Esophagus squamous epithelium (tissue), 5 donors: ENCODE measurements around the gene ACER3. TPM values are rescaled to one million over a fixed set of nuclear protein-coding genes. Genes with fewer than 3 reads are reported as not detected.

Source experiments
- DNase-seq: peaks from one replicate; lab custom pipeline; 2025; lab: John Stamatoyannopoulos, UW
- H3K27ac ChIP-seq, 4 donors: fragments of 200-600 bp; sonication (generic); one replicate each; pipeline ENCODE4 v1.5.1; 2016 to 2019; ENCODE audit warnings: mild to moderate bottlenecking in 1 of 4
- H3K27me3 ChIP-seq, 4 donors: fragments of 200-600 bp; sonication (generic); 1 replicate in 3 of 4; 2 replicates in 1 of 4; pipeline versions ENCODE4 v1.5.1 to v1.6.0; 2017 to 2021; ENCODE audit warnings: antibody characterized with exemption in 1 of 4
- H3K36me3 ChIP-seq, 3 donors: fragments of 200-600 bp; sonication (generic); one replicate each; pipeline ENCODE4 v1.5.1; 2016 to 2019
- H3K4me1 ChIP-seq, 3 donors: fragments of 200-600 bp; sonication (generic); one replicate each; pipeline ENCODE4 v1.5.1; 2017 to 2019
- H3K4me3 ChIP-seq, 4 donors: fragments of 200-600 bp; sonication (generic); 1 replicate in 3 of 4; 2 replicates in 1 of 4; pipeline ENCODE4 v1.5.1; 2016 to 2019; ENCODE audit warnings: mild to moderate bottlenecking in 2 of 4, moderate library complexity in 1 of 4
- H3K9me3 ChIP-seq, 3 donors: fragments of 200-600 bp; sonication (generic); one replicate each; pipeline ENCODE4 v1.5.1; 2016 to 2019
- POLR2A ChIP-seq, 4 donors: fragments of 450-650 bp; IDR thresholded peaks; one replicate each; pipeline ENCODE4 v1.6.1; 2017; ENCODE audit warnings: antibody characterized with exemption in 4 of 4, mild to moderate bottlenecking in 4 of 4, moderate library complexity in 3 of 4
- WGBS, 2 donors: methylation state at CpG; one replicate each; pipeline ENCODE4 v1.1.5; 2018; 5-methylcytosine and 5-hydroxymethylcytosine counted together
- intact Hi-C: fragments of 100-400 bp; cut with DNase I; formaldehyde crosslinking; loops from one replicate; pipeline ENCODE4 v1.15.0; 2022
- total RNA-seq, 4 donors: library from RNA; depleted of rRNA; stranded (reverse); fragments of >200 nt; gene quantifications; one replicate each; pipeline ENCODE4 v1.1.0, GENCODE V29; 2016
- TF ChIP-seq, protein P1 (sequence below), 6 experiments: fragments of 450-650 bp in 4 of 6; fragments of 200-600 bp in 2 of 6; sonication (generic) in 2 of 6; IDR thresholded peaks; one replicate each; pipeline ENCODE4 v1.5.1; 2016 to 2019; ENCODE audit warnings: antibody characterized with exemption in 6 of 6, mild to moderate bottlenecking in 4 of 6, moderate library complexity in 4 of 6
- donor health status: DM: yes; HTN: yes; CAD: no.

Gene ACER3
- total RNA-seq, 4 donors from 2014 or later, result 9.9 to 34.2 (median 23.3) TPM

DNA sequence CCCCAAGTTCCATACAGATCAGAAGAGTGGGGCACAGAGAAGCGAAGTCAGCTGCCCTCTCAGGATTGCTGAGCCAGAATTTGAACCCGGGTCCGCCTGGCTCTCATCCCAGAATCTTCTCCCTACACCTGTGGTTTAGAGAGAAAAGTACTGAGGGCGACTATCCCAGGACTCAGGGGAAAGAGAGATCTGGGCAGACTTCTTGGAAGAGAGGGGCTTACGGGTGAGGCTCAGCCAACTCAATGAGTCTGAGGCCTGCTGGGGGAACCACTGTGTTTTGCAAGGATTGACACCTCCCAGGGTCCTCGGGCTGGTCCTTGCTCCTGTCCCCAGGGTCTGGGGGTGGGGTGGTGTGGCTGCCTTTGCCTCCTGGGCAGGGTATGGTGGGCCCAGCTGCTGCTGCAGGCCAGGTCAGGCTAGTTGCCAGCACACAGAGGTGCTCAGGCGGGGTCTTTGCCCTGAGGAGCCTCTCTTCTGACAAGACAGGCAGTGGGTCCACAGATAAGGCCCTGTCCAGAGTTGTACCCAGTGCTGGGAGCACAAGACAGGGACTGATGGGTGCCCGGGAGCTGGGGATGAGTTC, 207.2 kb downstream of the ACER3 start:
- H3K4me1 ChIP-seq, result peaks cover 15 to 59% (median 27%) of the 10 kb centered on the region in 3 donors
- H3K4me3 ChIP-seq, result peak overlapping the region; percentile 61 to 84 (median 77)
- 86 to 91% methylated on average over 4 of the region's 8 CpGs for WGBS, 2 donors
- no peaks in the 10 kb centered on the region for H3K9me3 ChIP-seq
- no peaks in the 10 kb centered on the region for H3K36me3 ChIP-seq
- H3K27ac ChIP-seq, result no peak overlapping the region
- intact Hi-C loops, result no loop called here
- no peaks in the 10 kb centered on the region for H3K27me3 ChIP-seq
- TF ChIP-seq, protein P1, sequence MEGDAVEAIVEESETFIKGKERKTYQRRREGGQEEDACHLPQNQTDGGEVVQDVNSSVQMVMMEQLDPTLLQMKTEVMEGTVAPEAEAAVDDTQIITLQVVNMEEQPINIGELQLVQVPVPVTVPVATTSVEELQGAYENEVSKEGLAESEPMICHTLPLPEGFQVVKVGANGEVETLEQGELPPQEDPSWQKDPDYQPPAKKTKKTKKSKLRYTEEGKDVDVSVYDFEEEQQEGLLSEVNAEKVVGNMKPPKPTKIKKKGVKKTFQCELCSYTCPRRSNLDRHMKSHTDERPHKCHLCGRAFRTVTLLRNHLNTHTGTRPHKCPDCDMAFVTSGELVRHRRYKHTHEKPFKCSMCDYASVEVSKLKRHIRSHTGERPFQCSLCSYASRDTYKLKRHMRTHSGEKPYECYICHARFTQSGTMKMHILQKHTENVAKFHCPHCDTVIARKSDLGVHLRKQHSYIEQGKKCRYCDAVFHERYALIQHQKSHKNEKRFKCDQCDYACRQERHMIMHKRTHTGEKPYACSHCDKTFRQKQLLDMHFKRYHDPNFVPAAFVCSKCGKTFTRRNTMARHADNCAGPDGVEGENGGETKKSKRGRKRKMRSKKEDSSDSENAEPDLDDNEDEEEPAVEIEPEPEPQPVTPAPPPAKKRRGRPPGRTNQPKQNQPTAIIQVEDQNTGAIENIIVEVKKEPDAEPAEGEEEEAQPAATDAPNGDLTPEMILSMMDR (IDR thresholded peaks at IDR 0.05), result no peak
- no peak for TF ChIP-seq POLR2A (IDR thresholded peaks at IDR 0.05)
- DNase-seq, result no peak

DNA sequence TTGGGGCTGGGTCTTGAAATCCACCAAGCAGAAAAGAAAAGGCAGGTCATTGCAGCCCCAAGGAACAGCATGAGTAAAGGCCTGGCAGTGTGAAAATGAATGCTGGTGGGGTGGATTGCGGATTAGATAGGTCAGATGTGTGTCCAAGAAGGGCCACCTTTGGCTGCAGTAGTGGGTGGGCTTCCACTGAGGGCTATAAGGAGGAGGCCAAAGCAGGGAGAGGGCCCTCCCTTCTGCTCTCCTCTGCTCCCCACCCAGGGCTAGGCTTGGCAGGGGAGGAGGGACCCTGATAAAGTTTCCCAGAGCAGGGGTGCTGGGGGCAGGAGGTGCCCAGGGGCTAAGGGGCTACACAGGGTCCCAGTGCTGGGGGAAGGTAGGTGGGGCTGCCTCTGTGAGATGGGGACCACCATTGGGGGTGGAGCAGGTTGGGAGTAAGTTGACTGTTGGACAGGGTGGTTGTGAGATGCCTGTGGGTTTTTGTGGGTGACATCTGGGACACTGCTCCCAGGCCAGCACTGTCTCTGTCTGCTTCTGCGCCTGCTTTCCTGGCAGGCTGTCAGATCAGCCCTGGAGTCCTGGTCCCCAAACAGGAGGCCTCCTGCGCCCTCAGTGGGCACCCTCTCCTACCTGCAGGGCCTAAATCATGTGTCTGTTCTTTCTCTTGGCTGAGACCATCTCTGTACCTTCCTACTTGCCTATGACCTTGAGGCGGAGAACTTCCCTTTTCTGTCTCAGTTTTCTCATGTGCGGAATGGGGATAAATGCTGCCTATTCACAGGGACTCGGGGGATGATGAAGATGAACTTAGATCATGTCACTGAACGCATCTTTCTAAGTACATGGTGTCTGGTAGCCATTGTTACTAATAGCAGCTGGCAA, 208.0 kb downstream of the ACER3 start:
- TF ChIP-seq POLR2A (IDR thresholded peaks at IDR 0.05), result no peak
- TF ChIP-seq, protein P1 (IDR thresholded peaks at IDR 0.05), result no peak
- H3K27ac ChIP-seq, result no peak overlapping the region
- intact Hi-C loops, result no loop called here
- no peaks in the 10 kb centered on the region for H3K9me3 ChIP-seq
- no peaks in the 10 kb centered on the region for H3K36me3 ChIP-seq
- H3K4me3 ChIP-seq, result peak overlapping the region in 2 of 4 donors; percentile 76 to 78
- 77 to 92% methylated on average over 5 of the region's 7 CpGs for WGBS, 2 donors
- H3K27me3 ChIP-seq, result no peaks in the 10 kb centered on the region
- no peak for DNase-seq
- H3K4me1 ChIP-seq, result peaks cover 23 to 67% (median 35%) of the 10 kb centered on the region in 3 donors

DNA sequence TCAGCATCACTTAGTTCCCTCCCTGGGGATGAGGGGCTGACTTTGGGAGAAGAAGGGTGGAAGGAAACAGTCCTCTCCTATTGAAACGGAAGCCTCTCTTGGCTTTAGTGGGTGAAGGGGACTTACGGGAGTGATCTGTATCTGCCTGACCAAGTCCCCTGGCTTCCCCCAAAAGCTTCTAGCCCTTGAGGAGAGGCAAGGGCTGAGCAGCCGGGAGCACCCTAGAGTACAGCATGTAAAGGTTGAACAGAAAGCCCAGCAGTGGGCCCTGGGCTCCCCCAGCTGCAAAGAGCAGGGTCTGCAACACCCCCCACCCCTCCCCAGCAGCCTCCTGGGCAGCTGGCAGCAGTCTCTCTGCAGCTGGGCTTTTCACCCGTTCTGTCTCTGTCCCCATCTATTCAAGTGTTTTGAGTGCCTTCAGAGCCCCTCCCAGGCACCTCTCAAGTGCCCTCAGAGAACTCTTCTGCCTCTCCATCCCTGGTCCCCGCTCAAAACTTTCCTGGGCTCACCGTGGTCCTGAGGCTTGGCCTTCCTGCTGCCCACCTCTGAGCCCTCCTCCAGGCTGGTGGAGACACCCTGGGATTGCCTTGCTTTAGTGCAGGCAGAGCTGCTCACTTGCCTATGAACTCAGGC, 208.7 kb downstream of the ACER3 start:
- Histone ChIP-seq H3K36me3 (no peaks in the 10 kb centered on the region), H3K4me1 (peaks cover 30 to 74% (median 42%) of the 10 kb centered on the region in 3 donors), H3K4me3 (no peak overlapping the region), H3K9me3 (no peaks in the 10 kb centered on the region), H3K27ac (no peak overlapping the region), H3K27me3 (no peaks in the 10 kb centered on the region)
- no peak for DNase-seq
- intact Hi-C loops, result no loop called here
- no peak for TF ChIP-seq POLR2A (IDR thresholded peaks at IDR 0.05)
- TF ChIP-seq, protein P1 (IDR thresholded peaks at IDR 0.05), result no peak
- WGBS, 2 donors, result 72 to 80% methylated on average over 4 to 6 of the region's 6 CpGs

DNA sequence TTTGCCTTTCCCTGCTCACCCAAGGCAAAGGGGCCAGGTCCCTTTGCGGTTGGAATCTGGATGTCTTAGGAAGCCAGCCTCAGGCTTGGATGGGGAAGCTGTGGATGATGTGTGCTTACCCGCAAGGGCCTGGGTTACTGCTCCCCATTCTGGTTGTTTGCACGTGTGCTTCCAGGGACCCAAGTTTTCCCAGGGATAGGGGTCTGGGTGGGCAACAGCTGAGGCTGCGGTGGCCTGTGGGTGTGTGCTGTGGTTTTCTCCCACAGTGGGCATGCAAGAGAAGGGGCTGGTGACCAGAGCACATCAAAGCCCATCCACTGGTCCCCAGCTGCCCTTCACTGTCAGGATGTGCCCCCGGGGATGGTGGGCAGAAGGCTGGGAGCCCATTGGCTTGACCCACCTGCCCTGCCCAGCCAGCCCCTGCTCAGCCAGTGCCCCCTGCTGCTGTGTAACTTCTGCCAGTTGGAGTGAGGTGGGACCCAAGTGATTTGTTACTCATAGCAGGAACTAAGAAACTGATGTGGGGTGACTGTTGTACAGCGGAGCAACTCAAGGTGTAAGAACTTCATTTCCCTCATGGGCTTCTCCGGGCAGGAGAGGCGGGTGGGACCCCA, 209.4 kb downstream of the ACER3 start:
- no peaks in the 10 kb centered on the region for H3K9me3 ChIP-seq
- peaks cover 34 to 81% (median 48%) of the 10 kb centered on the region in 3 donors for H3K4me1 ChIP-seq
- no peak overlapping the region for H3K4me3 ChIP-seq
- no peaks in the 10 kb centered on the region for H3K36me3 ChIP-seq
- TF ChIP-seq, protein P1 (IDR thresholded peaks at IDR 0.05), result no peak
- no peak for TF ChIP-seq POLR2A (IDR thresholded peaks at IDR 0.05)
- intact Hi-C loops, result no loop called here
- H3K27ac ChIP-seq, result no peak overlapping the region
- 86 to 95% methylated on average over 4 of the region's 8 CpGs for WGBS, 2 donors
- no peaks in the 10 kb centered on the region for H3K27me3 ChIP-seq
- no peak for DNase-seq
